Liver (tissue), 9 donors: ENCODE data around the gene OR5A2. TPM values are rescaled to one million over a fixed set of nuclear protein-coding genes. Genes with fewer than 3 reads are reported as not detected.

Experiments used
- DNase-seq: peaks from one replicate; pipeline ENCODE4 v3.0.0-alpha.2; 2017; ENCODE audit warnings: low spot score
- H3K27ac ChIP-seq, 2 donors: one replicate each; pipeline ENCODE4 v1.7.0; 2013; ENCODE audit warnings: inconsistent platforms in 2 of 2, low read length in 2 of 2, control low read depth in 1 of 2, low read depth in 1 of 2, mild to moderate bottlenecking in 1 of 2
- H3K27me3 ChIP-seq, 4 donors: one replicate each; pipeline versions ENCODE4 v1.6.1 to v1.7.0; 2013; ENCODE audit warnings: low read length in 3 of 4, inconsistent platforms in 1 of 4, mild to moderate bottlenecking in 1 of 4, moderate library complexity in 1 of 4; ENCODE audit not compliant: control insufficient read depth in 4 of 4, insufficient read depth in 4 of 4
- H3K36me3 ChIP-seq, 4 donors: one replicate each; pipeline versions ENCODE4 v1.6.1 to v1.7.0; 2013; ENCODE audit warnings: low read length in 3 of 4, mild to moderate bottlenecking in 3 of 4, low read depth in 1 of 4, moderate library complexity in 1 of 4; ENCODE audit not compliant: control insufficient read depth in 4 of 4, insufficient read depth in 3 of 4
- H3K4me1 ChIP-seq, 4 donors: one replicate each; pipeline versions ENCODE4 v1.6.1 to v1.7.0; 2013; ENCODE audit warnings: low read length in 3 of 4, mild to moderate bottlenecking in 3 of 4, moderate library complexity in 1 of 4; ENCODE audit not compliant: control insufficient read depth in 4 of 4, insufficient read depth in 4 of 4
- H3K4me3 ChIP-seq, 3 donors: one replicate each; pipeline versions ENCODE4 v1.6.1 to v1.7.0; 2013; ENCODE audit warnings: low read length in 3 of 3, control low read depth in 1 of 3, low read depth in 1 of 3, mild to moderate bottlenecking in 1 of 3
- H3K9ac ChIP-seq, 2 donors: one replicate each; pipeline ENCODE4 v1.7.0; 2013; ENCODE audit warnings: low read length in 2 of 2, mild to moderate bottlenecking in 2 of 2, moderate library complexity in 2 of 2, control low read depth in 1 of 2, low read depth in 1 of 2
- H3K9me3 ChIP-seq, 4 donors: one replicate each; pipeline versions ENCODE4 v1.6.1 to v1.7.0; 2013; ENCODE audit warnings: low read length in 3 of 4; ENCODE audit not compliant: control insufficient read depth in 4 of 4
- ATF3 ChIP-seq: IDR thresholded peaks from 2 replicates; pipeline ENCODE4 v1.6.1; 2016; ENCODE audit warnings: antibody characterized with exemption
- CTCF ChIP-seq: fragments of 150-350 bp; IDR thresholded peaks from 2 replicates; pipeline ENCODE4 v1.5.1; 2017; ENCODE audit warnings: improper control_type of control experiment, low read depth, low read length; ENCODE audit not compliant: missing input control
- EGR1 ChIP-seq, 2 donors: IDR thresholded peaks; 2 replicates each; pipeline ENCODE4 v1.6.1; 2016 to 2018; ENCODE audit warnings: antibody characterized with exemption in 2 of 2, low read depth in 2 of 2
- FOXA1 ChIP-seq: IDR thresholded peaks from 2 replicates; pipeline ENCODE4 v1.6.1; 2016; ENCODE audit warnings: antibody characterized with exemption
- FOXA2 ChIP-seq: IDR thresholded peaks from 2 replicates; pipeline ENCODE4 v1.6.1; 2016; ENCODE audit warnings: antibody characterized with exemption
- GABPA ChIP-seq, 2 donors: IDR thresholded peaks in 1 of 2; conservative IDR thresholded peaks in 1 of 2; 2 replicates each; pipeline ENCODE4 v1.6.1; 2016; ENCODE audit warnings: antibody characterized with exemption in 2 of 2, mild to moderate bottlenecking in 1 of 2, moderate library complexity in 1 of 2
- HNF4A ChIP-seq, 2 donors: conservative IDR thresholded peaks; 2 replicates each; pipeline ENCODE4 v1.6.1; 2016; ENCODE audit warnings: antibody characterized with exemption in 2 of 2, mild to moderate bottlenecking in 2 of 2
- HNF4G ChIP-seq: IDR thresholded peaks from 2 replicates; pipeline ENCODE4 v1.6.1; 2016; ENCODE audit warnings: antibody characterized with exemption
- JUND ChIP-seq, 2 donors: IDR thresholded peaks; 2 replicates each; pipeline ENCODE4 v1.6.1; 2016; ENCODE audit warnings: antibody characterized with exemption in 2 of 2
- MAX ChIP-seq: IDR thresholded peaks from 2 replicates; pipeline ENCODE4 v1.6.1; 2016; ENCODE audit warnings: antibody characterized with exemption
- NR2F2 ChIP-seq: IDR thresholded peaks from 2 replicates; pipeline ENCODE4 v1.6.1; 2016; ENCODE audit warnings: antibody characterized with exemption
- RAD21 ChIP-seq, 2 donors: IDR thresholded peaks; 2 replicates each; pipeline ENCODE4 v1.6.1; 2016; ENCODE audit warnings: antibody characterized with exemption in 2 of 2, mild to moderate bottlenecking in 2 of 2
- REST ChIP-seq: IDR thresholded peaks from 2 replicates; pipeline ENCODE4 v1.6.1; 2016; ENCODE audit warnings: antibody characterized with exemption, mild to moderate bottlenecking
- RXRA ChIP-seq, 2 donors: IDR thresholded peaks; 2 replicates each; pipeline ENCODE4 v1.6.1; 2017 to 2018; ENCODE audit warnings: antibody characterized with exemption in 2 of 2, mild to moderate bottlenecking in 1 of 2
- SP1 ChIP-seq: IDR thresholded peaks from 2 replicates; pipeline ENCODE4 v1.6.1; 2018; ENCODE audit warnings: antibody characterized with exemption, mild to moderate bottlenecking
- TAF1 ChIP-seq: conservative IDR thresholded peaks from 2 replicates; pipeline ENCODE4 v1.6.1; 2016; ENCODE audit warnings: antibody characterized with exemption, mild to moderate bottlenecking
- YY1 ChIP-seq: IDR thresholded peaks from 2 replicates; pipeline ENCODE4 v1.6.1; 2016; ENCODE audit warnings: antibody characterized with exemption, mild to moderate bottlenecking
- ZBTB33 ChIP-seq: IDR thresholded peaks from 2 replicates; pipeline ENCODE4 v1.6.1; 2016; ENCODE audit warnings: antibody characterized with exemption
- WGBS: extraction: QIAGEN DNeasy Blood & Tissue Kit; methylation state at CpG from one replicate; pipeline ENCODE4 v1.1.7; 2013; 5-methylcytosine and 5-hydroxymethylcytosine counted together
- polyA plus RNA-seq, 2 donors: library from polyadenylated mRNA; stranded (reverse) in 1 of 2; unstranded in 1 of 2; fragments of 200-250 nt in 1 of 2; fragments of >200 nt in 1 of 2; fragmentation: Nextera tagmentation in 1 of 2; extraction: Ambion mirVana in 1 of 2; gene quantifications; one replicate each; pipeline versions ENCODE4 v1.2.1 to v1.2.3, GENCODE V29; 2013 to 2015
- total RNA-seq, 2 donors: library from RNA; depleted of rRNA; stranded (reverse); fragments of >200 nt; gene quantifications; one replicate each; pipeline ENCODE4 v1.2.3, GENCODE V29; 2014
- donor health status: healthy.
- donor health status: healthy.
- donor health status: healthy.
- donor health status: healthy.
- donor health status: healthy.

Gene OR5A2
- total RNA-seq (not detected), polyA plus RNA-seq (not detected)

- no peak within 1 kb of the TSS for H3K4me3 ChIP-seq
- 88% methylated on average over 5 of the region's 5 CpGs for WGBS
- no peak within 1 kb of the TSS for H3K27ac ChIP-seq
- no peaks in the 10 kb centered on the region for H3K9me3 ChIP-seq
- TF ChIP-seq ZBTB33 (no peak), EGR1 (IDR thresholded peaks at IDR 0.05; ENCODE audit: low read depth in 2 of 2) (no peak), RXRA (IDR thresholded peaks at IDR 0.05) (no peak), CTCF (no peak), GABPA (IDR thresholded peaks at IDR 0.05 in 1 of 2, conservative IDR thresholded peaks at IDR 0.05 in 1 of 2) (no peak), TAF1 (no peak), HNF4A (conservative IDR thresholded peaks at IDR 0.05) (no peak), REST (no peak), SP1 (no peak), JUND (IDR thresholded peaks at IDR 0.05) (no peak), YY1 (no peak), RAD21 (IDR thresholded peaks at IDR 0.05) (no peak)
- no peak for DNase-seq
- no peaks in the 10 kb centered on the region for H3K4me1 ChIP-seq
- H3K27me3 ChIP-seq: no peaks in the 10 kb centered on the region
- H3K9ac ChIP-seq: no peak within 1 kb of the TSS
- no peaks in the 10 kb centered on the region for H3K36me3 ChIP-seq
Observed at GRCh38 chr11:59426361-59427067, at the start of gene OR5A2. OR5A2 (minus strand) TSS chr11:59426413; CDS start chr11:59422953, 3,460 bp downstream.

- no peak for TF ChIP-seq FOXA2
- TF ChIP-seq RXRA (IDR thresholded peaks at IDR 0.05): no peak
- no peak for TF ChIP-seq REST
- no peak for TF ChIP-seq YY1
- TF ChIP-seq FOXA1: no peak
- no peak for TF ChIP-seq JUND (IDR thresholded peaks at IDR 0.05)
- TF ChIP-seq MAX: no peak
- no peak for TF ChIP-seq HNF4G
- TF ChIP-seq NR2F2: no peak
- no peak for TF ChIP-seq ATF3
- TF ChIP-seq SP1: no peak
- Histone ChIP-seq H3K9ac (no peak overlapping the region), H3K27ac (no peak overlapping the region), H3K27me3 (no peaks in the 10 kb centered on the region), H3K9me3 (no peaks in the 10 kb centered on the region), H3K4me3 (no peak overlapping the region), H3K4me1 (no peaks in the 10 kb centered on the region), H3K36me3 (no peaks in the 10 kb centered on the region)
- no peak for DNase-seq
- 65% methylated on average over 9 of the region's 9 CpGs for WGBS
Observed at GRCh38 chr11:59475176-59475575, 49.0 kb upstream of the OR5A2 start.
